HG03457 (cell line): Measurements from ENCODE around the gene HOXC11.

Source experiments
- ATAC-seq: cut with Tn5 transposase; IDR thresholded peaks from one replicate; pipeline ENCODE4 v1.9.1; 2021; ENCODE audit warnings: moderate number of reproducible peaks; ENCODE audit not compliant: unreplicated experiment

Gene HOXC11

DNA sequence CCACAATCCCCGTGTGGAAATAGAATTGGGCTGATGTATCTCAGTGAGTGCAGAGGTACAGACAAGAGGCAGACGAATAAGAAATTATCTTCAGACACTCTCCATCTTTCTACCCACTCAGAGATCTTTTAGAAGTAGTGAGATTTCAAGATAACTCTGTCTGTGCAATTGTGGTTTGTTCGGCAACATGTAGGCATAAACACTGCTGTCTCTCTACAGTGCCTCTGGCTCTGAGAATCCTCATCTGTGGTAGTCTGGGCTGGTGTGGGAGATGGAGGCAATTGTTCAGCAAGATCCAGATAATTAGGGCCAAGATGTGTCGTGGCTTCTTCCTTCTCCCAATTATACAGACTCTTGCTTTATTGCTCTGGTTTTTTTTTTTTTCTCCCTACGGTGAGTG is 31.2 kb upstream of the HOXC11 start:
- no peak for ATAC-seq

DNA sequence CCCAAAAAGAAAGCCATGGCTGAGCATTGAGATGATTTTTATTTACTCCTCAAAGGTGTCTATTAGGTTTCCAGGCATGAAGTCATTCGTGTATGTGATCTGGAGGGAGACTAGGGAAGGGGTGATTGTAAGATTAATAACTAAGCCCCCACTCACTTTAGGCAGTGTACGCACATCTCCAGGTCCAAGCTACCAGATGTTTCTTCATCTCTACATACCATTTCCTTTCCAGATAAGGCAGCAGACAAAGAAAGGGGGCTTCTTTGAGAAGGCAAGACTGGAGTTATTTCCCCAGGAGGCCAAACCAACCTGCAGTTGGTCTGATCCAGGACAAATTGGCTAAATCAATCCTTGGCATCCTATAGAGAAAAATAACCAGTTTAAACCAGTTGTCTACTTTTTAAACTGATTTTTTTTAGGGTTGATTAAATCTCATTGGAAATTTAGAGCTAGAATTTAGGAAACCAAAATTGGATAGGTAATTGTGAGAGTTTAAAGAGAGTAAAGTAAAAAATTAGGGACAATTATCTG is 30.4 kb upstream of the HOXC11 start:
- ATAC-seq, result no peak

- ATAC-seq, result no peak
These were observed 28.7 kb upstream of the HOXC11 start for GRCh38 chr12:53944209-53944608.

DNA sequence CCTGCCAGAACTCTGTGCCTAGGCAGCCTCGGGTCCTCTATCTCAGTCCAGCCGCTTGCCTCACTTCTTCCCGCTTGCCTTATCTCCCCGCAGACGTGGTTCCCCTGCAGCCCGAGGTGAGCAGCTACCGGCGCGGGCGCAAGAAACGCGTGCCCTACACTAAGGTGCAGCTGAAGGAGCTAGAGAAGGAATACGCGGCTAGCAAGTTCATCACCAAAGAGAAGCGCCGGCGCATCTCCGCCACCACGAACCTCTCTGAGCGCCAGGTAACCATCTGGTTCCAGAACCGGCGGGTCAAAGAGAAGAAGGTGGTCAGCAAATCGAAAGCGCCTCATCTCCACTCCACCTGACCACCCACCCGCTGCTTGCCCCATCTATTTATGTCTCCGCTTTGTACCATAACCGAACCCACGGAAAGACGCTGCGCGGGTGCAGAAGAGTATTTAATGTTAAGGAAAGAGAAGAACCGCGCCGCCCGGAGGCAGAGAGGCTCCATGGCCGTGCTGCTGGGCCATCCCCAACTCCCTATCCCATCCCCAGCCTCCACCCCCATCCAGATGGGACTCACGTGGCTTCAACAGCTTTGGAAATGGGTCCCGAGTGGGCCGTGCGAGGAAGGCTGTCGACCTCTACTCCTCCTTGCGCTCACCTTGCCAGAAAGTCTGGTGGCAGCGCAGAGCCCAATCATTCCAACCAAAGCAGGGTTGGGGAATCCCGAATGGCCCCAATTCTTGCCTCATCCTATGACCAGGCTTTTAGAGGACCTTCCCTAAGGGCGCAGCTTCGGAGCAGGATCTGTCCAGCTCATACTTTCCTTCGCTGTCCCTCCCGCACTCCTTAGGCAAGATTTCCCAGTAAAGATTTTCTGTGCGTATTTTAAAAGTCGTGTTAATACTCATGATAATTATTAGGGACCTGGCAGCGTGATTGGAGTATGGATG is 27.7 kb upstream of the HOXC11 start:
- no peak for ATAC-seq

DNA sequence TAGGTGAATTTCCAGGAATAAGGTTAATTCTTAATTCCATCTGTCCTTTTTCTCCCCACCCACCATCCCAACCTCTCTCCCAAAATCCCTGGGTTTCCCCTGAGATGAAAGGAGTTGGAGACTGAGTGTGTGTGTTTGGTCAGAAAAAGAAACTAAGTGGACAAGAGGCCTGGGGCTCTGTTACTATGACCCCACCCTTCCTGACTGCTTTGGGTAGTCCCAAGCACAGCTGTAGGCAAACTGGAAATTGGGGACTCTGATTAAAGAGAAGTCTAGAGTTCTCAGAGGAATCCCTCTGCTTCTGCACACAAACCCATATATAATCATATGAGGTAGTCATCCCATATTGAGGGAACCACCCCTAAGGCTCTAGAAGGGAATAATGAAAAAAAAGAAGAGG is 25.2 kb upstream of the HOXC11 start:
- no peak for ATAC-seq

- no peak for ATAC-seq
These were observed 24.0 kb upstream of the HOXC11 start for GRCh38 chr12:53948650-53949593.

- ATAC-seq, result no peak
These were observed 23.1 kb upstream of the HOXC11 start for GRCh38 chr12:53949631-53950436.

- no peak for ATAC-seq
These were observed 22.5 kb upstream of the HOXC11 start for GRCh38 chr12:53950437-53950773.

DNA sequence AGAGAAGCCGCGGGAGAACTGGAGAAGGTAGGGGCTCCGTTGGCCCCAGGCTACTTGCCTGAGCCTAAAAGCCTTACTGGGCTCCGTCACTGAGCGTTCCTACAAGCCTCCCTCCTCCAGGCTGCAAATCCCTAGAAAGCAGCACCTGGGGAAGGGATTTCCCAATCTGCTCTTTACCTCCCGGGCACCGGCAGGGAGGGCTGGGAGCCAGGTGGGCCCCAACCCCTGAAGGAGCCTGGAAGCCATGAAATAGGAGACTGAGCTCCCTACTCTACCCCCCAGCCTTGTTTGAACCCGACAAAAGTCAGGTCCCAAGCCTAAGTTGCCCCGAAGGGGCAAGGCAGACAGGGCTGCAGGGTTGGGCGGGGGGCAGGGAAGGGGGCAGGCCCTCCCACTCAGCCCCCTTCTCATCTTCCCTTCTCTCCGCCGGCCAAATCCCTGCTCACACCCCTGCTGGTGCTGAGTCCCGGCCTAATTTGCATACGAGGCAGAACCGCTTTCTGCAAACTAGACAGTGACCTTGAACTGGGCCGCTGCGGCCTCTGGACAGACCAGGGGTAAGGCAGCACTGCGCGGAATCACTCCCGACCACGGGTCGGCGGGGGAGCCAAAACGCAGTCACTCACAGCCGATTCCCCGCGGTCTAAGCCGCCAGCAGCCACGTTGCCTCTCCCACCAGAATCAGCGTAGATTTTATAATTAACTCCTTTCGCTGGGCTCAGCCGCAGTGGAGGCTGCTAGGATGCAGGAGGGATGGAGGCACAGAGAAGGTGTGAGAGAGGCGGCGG is 21.9 kb upstream of the HOXC11 start:
- ATAC-seq, result no peak

DNA sequence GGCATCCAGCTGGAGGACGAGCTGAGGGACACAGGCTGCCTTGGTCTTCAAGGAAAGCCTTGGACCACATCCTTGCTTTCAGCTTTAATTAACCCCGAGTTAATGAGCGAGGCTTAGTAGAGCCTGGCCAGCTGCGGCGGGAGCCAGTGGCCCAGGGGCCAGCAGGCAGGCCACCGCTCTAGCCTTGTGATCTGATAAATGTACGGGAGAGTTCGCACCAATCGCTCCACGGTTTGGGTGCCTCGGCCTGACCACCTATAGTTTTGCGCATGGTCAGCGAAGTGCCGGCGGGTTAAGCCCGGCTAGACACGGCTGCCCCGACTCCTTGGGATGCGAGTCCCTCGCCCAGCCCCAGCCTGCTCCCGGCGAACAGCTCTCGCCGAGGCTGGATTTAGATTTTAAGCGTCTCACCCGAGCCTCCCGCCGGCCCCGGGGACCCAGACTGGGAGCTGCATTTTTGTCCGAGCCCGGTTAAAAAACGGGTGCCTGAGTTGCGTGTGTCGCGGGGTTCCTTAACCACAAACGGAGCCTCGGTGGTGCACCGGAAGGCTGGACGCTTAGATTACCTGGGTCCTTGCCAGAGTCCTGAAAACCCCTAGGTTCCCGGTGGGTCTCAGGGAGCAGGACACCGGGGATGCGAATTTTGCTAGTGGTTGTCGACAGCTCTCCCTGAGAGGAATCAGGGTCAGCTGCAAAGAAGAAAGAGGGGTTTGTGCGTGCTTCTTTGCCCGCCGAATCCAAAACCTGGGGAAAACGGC is 21.2 kb upstream of the HOXC11 start:
- ATAC-seq, result no peak

DNA sequence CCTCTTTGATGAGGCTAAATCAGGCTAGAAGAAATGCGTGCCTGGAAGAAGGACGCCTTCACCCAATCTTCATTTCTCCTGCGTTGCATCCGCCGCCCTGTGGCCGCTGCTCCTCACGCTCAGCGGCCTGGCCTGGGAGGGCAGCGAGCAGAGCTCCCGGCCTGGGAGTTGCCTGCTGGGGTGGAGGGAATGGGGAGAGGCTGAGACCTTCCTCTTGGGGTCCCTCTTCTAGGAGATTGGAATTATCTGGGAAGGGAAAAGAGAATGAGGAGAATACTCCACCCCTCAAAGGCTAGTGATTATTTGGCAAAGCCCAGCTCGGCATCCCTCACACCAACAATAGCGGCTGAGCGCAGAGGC is 20.6 kb upstream of the HOXC11 start:
- no peak for ATAC-seq

- no peak for ATAC-seq
These were observed 19.8 kb upstream of the HOXC11 start for GRCh38 chr12:53952871-53953734.

DNA sequence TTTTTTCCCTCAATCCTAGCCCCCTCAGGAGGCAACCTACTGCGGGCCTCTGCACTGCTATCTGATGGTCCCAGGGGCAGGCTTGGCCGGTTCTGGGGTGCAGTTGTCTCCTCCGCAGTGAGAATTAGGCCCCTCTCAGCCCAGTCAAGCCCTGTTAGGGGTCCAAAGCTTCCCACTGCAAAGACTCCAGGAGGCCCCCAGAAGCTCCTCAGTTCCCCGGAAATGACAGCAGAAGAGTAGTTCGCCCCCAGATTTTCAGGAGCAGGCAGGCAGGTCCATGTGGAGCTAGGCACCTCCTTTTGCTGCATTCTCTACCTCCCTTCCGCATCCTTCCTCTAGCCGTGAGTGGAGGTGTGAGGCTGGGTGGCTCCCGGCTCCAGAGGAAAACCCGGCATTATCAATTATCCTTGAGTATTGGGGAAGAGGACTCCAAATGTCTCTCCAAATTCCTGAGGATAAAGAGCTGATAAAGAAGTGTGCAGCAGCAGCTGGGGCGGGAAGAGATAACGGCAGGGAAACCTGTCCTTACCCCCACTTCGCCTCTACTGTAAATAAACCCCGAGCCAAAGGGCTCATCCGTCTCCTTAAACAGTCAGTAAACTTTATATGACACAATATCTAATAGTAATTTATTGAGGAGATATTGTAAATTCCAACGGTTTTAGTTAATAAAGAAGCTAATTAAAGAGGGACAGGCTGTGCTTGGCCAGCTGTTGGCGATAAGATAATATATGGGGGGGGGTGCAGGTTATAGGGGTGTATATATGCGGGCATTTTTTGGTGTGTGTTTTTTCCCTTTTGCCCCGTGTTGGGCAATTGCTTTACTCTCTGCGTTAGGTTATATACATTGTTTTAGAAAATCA is 18.9 kb upstream of the HOXC11 start:
- ATAC-seq, result no peak

DNA sequence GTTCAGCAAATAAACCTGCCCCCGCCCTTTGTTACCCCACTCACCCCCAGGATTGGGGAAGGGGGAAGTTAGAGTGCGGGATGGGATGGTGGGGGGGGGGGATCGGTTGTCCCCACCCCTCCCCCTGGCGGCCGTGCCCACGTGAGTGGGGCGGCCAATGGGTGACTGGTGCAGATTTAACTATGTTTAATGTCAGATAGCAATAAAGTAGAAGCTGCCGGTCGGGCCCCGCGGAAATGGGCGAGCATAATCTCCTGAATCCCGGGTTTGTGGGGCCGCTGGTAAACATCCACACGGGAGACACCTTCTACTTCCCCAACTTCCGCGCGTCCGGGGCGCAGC is 18.3 kb upstream of the HOXC11 start, which contains the start of gene HOXC12:
Gene HOXC12 (plus strand): TSS at position 210 of the 342 bp plus-strand sequence. CDS start 27 bp downstream, at position 237.
- ATAC-seq, result no peak

DNA sequence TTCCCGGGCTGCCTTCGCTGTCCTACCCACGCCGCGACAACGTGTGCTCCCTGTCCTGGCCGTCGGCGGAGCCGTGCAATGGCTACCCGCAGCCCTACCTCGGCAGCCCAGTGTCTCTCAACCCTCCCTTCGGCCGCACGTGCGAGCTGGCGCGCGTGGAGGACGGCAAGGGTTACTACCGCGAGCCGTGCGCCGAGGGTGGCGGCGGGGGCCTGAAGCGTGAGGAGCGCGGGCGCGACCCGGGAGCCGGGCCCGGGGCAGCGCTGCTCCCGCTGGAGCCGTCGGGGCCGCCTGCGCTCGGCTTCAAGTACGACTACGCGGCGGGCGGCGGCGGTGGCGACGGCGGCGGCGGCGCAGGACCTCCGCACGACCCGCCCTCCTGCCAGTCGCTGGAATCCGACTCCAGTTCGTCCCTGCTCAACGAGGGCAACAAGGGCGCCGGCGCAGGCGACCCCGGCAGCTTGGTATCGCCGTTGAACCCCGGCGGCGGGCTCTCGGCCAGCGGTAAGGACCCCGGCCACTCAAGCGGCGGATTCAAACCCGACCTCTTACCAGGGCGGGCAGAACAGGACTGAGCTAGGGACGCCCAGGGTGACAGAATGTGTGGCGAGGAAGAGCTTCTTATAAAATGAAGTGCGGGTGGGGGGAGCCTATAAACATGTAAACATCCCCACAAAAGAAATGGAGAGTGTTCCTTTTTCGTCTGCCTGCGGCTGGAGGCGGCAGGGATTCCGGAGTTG is 17.7 kb upstream of the HOXC11 start:
- ATAC-seq, result no peak

DNA sequence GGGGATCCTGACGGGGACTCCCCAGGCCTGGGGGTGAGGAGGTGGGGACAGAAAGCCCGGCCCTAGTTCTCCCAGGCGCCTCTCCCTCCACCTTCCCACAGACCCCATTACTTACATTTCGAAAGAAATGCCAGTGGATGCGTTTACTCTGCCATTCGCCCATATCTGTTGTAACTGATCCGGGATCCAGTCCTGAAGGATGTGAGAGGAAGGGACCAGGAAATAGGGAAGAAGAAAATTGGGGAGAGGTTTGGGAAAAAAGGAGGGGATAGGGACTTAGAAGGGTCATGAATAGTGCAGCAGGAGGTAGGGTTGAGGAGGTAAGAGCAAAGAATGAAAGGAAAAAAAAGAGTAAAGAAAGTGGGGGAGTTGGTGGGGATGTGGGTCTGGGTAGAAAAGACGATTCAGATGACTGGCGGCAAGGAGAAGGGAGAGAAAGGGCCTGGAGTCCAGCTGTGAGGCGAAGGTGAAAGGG is 17.1 kb upstream of the HOXC11 start:
- ATAC-seq, result no peak
